Measurements from ENCODE around the gene GGT5. TPM values are rescaled to one million over a fixed set of nuclear protein-coding genes. Genes with fewer than 3 reads are reported as not detected.
"Not testable (repeated sequence)": the region's sequence is repeated elsewhere in the genome, so short reads cannot be mapped to it uniquely, and the experiment has no call there.

GGT5 gene
- total and polyA plus RNA-seq, 2 donors (not counting 1 experiment from before 2014, with no cell fraction given) = under 0.01 to 9.1 TPM

GRCh38 chr22:24217384-24217783, 27.5 kb downstream of the GGT5 start:
- Histone ChIP-seq H3K4me1 (ENCODE audit: control insufficient read depth, extremely low read depth, insufficient read depth, low read length) (no peaks in the 10 kb centered on the region), H3K27ac (ENCODE audit: insufficient read depth, low read length) (no peak overlapping the region), H3K4me2 (ENCODE audit: extremely low read depth, insufficient read depth, low read length) (no peak overlapping the region), H3K9ac (ENCODE audit: insufficient read depth, low read length) (no peak overlapping the region), H3K4me3 (replicated peaks in 1 of 4; ENCODE audit: control extremely low read depth in 1 of 4, insufficient read depth in 1 of 4, low read depth in 3 of 4, low read length in 4 of 4) (no peak overlapping the region), H3K27me3 (ENCODE audit: control insufficient read depth, insufficient read depth, low read length) (no peaks in the 10 kb centered on the region), H3K36me3 (ENCODE audit: control insufficient read depth, insufficient read depth, low read length) (no peaks in the 10 kb centered on the region), H2AFZ (ENCODE audit: low read length) (no peak overlapping the region), H3K9me3 (ENCODE audit: control insufficient read depth, insufficient read depth, low read depth, low read length) (no peaks in the 10 kb centered on the region), H3K79me2 (ENCODE audit: control insufficient read depth, insufficient read depth, low read length) (no peaks in the 10 kb centered on the region), H4K20me1 (ENCODE audit: control insufficient read depth, extremely low read depth, insufficient read depth, low read length) (no peaks in the 10 kb centered on the region)
- no peak for TF ChIP-seq EZH2 (IDR thresholded peaks at IDR 0.05; ENCODE audit: low read length, missing control alignments)
- TF ChIP-seq CTCF (conservative IDR thresholded peaks at IDR 0.05 in 1 of 2, IDR thresholded peaks at IDR 0.05 in 1 of 2; ENCODE audit: low read depth in 1 of 2, low read length in 2 of 2) = no peak
- DNase-seq (ENCODE audit: low read depth in 2 of 2) = no peak

GRCh38 chr22:24216541-24217209, 28.2 kb downstream of the GGT5 start:
- no peak for TF ChIP-seq CTCF (conservative IDR thresholded peaks at IDR 0.05 in 1 of 2, IDR thresholded peaks at IDR 0.05 in 1 of 2; ENCODE audit: low read depth in 1 of 2, low read length in 2 of 2)
- TF ChIP-seq EZH2 (IDR thresholded peaks at IDR 0.05; ENCODE audit: low read length, missing control alignments) = no peak
- H3K27me3 ChIP-seq (ENCODE audit: control insufficient read depth, insufficient read depth, low read length) = no peaks in the 10 kb centered on the region
- no peak overlapping the region for H2AFZ ChIP-seq (ENCODE audit: low read length)
- H3K27ac ChIP-seq (ENCODE audit: insufficient read depth, low read length) = no peak overlapping the region
- no peak overlapping the region for H3K4me2 ChIP-seq (ENCODE audit: extremely low read depth, insufficient read depth, low read length)
- no peaks in the 10 kb centered on the region for H3K36me3 ChIP-seq (ENCODE audit: control insufficient read depth, insufficient read depth, low read length)
- no peak for DNase-seq (ENCODE audit: low read depth in 2 of 2)
- H3K4me1 ChIP-seq (ENCODE audit: control insufficient read depth, extremely low read depth, insufficient read depth, low read length) = no peaks in the 10 kb centered on the region
- H3K4me3 ChIP-seq (replicated peaks in 1 of 4; ENCODE audit: control extremely low read depth in 1 of 4, insufficient read depth in 1 of 4, low read depth in 3 of 4, low read length in 4 of 4) = no peak overlapping the region
- H4K20me1 ChIP-seq (ENCODE audit: control insufficient read depth, extremely low read depth, insufficient read depth, low read length) = no peaks in the 10 kb centered on the region
- H3K9ac ChIP-seq (ENCODE audit: insufficient read depth, low read length) = no peak overlapping the region
- H3K79me2 ChIP-seq (ENCODE audit: control insufficient read depth, insufficient read depth, low read length) = no peaks in the 10 kb centered on the region
- H3K9me3 ChIP-seq (ENCODE audit: control insufficient read depth, insufficient read depth, low read depth, low read length) = no peaks in the 10 kb centered on the region

GRCh38 chr22:24214467-24215285, 30.2 kb downstream of the GGT5 start:
- no peaks in the 10 kb centered on the region for H3K36me3 ChIP-seq (ENCODE audit: control insufficient read depth, insufficient read depth, low read length)
- H4K20me1 ChIP-seq (ENCODE audit: control insufficient read depth, extremely low read depth, insufficient read depth, low read length) = no peaks in the 10 kb centered on the region
- H3K27me3 ChIP-seq (ENCODE audit: control insufficient read depth, insufficient read depth, low read length) = no peaks in the 10 kb centered on the region
- H2AFZ ChIP-seq (ENCODE audit: low read length) = no peak overlapping the region
- H3K9ac ChIP-seq (ENCODE audit: insufficient read depth, low read length) = no peak overlapping the region
- TF ChIP-seq CTCF (conservative IDR thresholded peaks at IDR 0.05 in 1 of 2, IDR thresholded peaks at IDR 0.05 in 1 of 2; ENCODE audit: low read depth in 1 of 2, low read length in 2 of 2) = no peak
- TF ChIP-seq EZH2 (IDR thresholded peaks at IDR 0.05; ENCODE audit: low read length, missing control alignments) = no peak
- no peak for DNase-seq (ENCODE audit: low read depth in 2 of 2)
- H3K79me2 ChIP-seq (ENCODE audit: control insufficient read depth, insufficient read depth, low read length) = no peaks in the 10 kb centered on the region
- H3K27ac ChIP-seq (ENCODE audit: insufficient read depth, low read length) = no peak overlapping the region
- no peak overlapping the region for H3K4me2 ChIP-seq (ENCODE audit: extremely low read depth, insufficient read depth, low read length)
- no peaks in the 10 kb centered on the region for H3K9me3 ChIP-seq (ENCODE audit: control insufficient read depth, insufficient read depth, low read depth, low read length)
- no peaks in the 10 kb centered on the region for H3K4me1 ChIP-seq (ENCODE audit: control insufficient read depth, extremely low read depth, insufficient read depth, low read length)
- no peak overlapping the region for H3K4me3 ChIP-seq (replicated peaks in 1 of 4; ENCODE audit: control extremely low read depth in 1 of 4, insufficient read depth in 1 of 4, low read depth in 3 of 4, low read length in 4 of 4)

GRCh38 chr22:24213111-24213510, 31.8 kb downstream of the GGT5 start:
- not testable (repeated sequence) for H3K27me3 ChIP-seq (ENCODE audit: control insufficient read depth, insufficient read depth, low read length); H3K36me3 ChIP-seq (ENCODE audit: control insufficient read depth, insufficient read depth, low read length); H3K79me2 ChIP-seq (ENCODE audit: control insufficient read depth, insufficient read depth, low read length); H3K4me2 ChIP-seq (ENCODE audit: extremely low read depth, insufficient read depth, low read length); H4K20me1 ChIP-seq (ENCODE audit: control insufficient read depth, extremely low read depth, insufficient read depth, low read length); DNase-seq (ENCODE audit: low read depth in 2 of 2); H3K4me3 ChIP-seq (replicated peaks in 1 of 4; ENCODE audit: control extremely low read depth in 1 of 4, insufficient read depth in 1 of 4, low read depth in 3 of 4, low read length in 4 of 4); H3K4me1 ChIP-seq (ENCODE audit: control insufficient read depth, extremely low read depth, insufficient read depth, low read length); H3K27ac ChIP-seq (ENCODE audit: insufficient read depth, low read length); H3K9ac ChIP-seq (ENCODE audit: insufficient read depth, low read length); H2AFZ ChIP-seq (ENCODE audit: low read length); H3K9me3 ChIP-seq (ENCODE audit: control insufficient read depth, insufficient read depth, low read depth, low read length)

Data from fibroblast of lung (primary cell).